HG02973 (cell line): Measurements from ENCODE around the gene BLTP3A.

ENCODE experiments used
- ATAC-seq: cut with Tn5 transposase; IDR thresholded peaks from one replicate; pipeline ENCODE4 v1.9.1; 2021; ENCODE audit warnings: moderate library complexity; ENCODE audit not compliant: unreplicated experiment

Gene BLTP3A

GRCh38 chr6:34832942-34833341, 41.1 kb downstream of the BLTP3A start:
- no peak for ATAC-seq

DNA sequence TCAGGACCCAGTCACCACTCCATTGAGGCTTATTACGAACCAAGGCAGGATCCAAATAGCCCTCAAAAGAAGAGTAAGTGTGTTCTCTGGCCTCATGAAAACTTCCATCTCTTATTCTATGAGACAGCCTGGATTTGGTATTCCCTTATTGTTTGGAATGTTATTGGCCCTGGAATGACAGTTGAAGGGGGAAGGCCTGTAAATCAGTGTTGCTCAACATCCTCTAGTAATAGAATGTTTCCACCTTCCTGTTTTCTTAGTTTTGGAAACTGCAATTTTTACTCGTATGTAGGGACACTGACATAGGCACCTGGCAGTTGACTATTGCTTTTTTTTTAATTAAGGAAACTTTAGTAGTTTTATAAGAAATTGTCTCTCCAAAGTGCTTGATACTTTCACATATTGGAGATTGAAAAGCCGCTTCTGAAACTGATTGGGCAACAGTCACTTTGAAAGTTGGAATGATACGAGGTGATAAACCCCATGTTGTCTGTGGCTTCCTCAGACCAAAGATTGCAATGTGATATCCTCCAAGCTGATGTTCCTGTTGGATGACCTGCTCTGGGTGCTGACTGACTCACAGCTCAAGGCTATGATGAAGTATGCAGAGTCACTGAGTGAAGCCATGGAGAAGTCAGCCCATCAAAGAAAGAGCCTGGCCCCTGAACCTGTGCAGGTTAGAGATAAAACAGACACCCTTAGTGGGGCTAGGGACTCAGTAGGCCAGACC, 43.1 kb downstream of the BLTP3A start:
- ATAC-seq: no peak

DNA sequence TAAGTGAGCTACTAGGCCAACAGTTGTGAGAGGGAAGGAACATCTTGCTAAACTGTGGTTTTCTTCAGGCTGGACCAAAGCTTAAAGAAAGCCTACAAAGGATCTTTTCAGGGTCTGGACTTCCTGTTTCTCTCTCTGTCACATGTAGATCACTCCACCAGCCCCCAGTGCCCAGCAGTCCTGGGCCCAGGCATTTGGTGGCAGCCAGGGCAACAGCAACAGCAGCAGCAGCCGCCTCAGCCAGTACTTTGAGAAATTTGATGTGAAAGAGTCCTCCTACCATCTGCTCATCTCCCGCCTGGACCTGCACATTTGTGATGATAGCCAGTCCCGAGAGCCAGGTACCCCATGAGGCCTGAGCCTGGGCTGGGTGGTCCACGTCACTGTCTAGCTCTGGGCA, 44.1 kb downstream of the BLTP3A start:
- no peak for ATAC-seq

- no peak for ATAC-seq
Measured at GRCh38 chr6:34836451-34836850, 44.6 kb downstream of the BLTP3A start.

DNA sequence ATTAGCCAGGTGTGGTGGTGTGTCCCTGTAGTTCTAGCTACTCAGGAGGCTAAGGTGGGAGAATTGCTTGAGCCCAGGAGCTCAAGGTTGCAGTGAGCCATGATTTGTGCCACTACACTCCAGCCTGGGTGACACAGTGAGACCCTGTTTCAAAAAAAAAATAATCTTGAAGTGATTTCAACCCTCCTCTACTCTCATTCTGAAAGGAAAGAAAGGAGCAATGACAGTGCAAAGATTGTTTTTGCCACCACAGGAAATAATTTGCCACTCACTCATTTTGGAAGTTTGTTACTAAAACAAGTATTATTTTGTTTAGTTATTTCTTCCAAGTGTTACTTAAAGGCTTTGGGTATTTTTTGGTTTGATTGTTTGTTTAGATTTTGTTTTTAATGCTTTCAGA, 45.6 kb downstream of the BLTP3A start:
- no peak for ATAC-seq

- no peak for ATAC-seq
Measured at GRCh38 chr6:34839666-34840352, 47.9 kb downstream of the BLTP3A start.
